ENCODE results near the gene MSANTD7. TPM values are rescaled to one million over a fixed set of nuclear protein-coding genes. Genes with fewer than 3 reads are reported as not detected.
A peak's percentile ranks its signal among the peaks of the same experiment; 100 is the strongest.

MSANTD7 gene
- total and polyA plus RNA-seq, 2 of the 13 experiments (the other 11 are each of a cell fraction or from before 2014, with no cell fraction given) = 3.7 to 16.7 TPM

DNA sequence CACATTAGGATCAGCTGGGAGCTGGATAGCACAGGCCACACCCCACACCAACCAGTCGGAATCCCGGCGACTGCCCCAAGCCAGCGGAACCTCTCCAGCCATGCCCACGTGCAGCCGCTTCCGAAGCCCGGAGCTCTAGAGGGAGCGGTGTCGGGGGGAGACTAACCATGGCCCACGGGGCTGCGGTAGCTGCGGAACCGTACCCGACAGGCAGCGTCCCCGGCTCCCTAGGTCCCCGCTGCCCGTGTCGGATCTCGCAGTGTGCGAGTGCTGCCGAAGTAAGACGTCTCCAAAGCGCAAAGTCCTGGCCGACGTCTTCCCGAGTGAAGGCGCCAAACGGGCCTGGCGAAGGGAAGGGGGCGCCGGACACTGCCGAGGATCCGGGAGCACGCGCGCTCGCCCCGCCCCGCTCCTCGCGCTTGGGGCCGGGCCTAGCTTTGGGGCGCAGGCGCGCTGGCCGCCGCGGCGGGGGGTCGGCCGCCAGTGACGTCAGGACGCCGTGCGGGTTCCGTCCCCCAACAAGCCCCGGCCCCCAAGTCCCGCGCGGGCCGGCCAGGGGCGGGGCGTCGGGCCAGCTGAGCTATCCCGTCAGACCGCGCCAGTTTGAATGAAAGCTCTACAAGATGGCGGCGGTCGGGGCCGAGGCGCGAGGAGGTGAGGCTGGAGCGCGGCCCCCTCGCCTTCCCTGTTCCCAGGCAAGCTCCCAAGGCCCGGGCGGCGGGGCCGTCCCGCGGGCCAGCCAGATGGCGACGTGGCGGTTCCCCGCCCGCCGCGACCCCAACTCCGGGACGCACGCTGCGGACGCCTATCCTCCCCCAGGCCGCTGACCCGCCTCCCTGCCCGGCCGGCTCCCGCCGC is 40.4 kb downstream of the MSANTD7 start, which contains the start of gene SUV39H2 (continued):
- TF ChIP-seq, protein P1, sequence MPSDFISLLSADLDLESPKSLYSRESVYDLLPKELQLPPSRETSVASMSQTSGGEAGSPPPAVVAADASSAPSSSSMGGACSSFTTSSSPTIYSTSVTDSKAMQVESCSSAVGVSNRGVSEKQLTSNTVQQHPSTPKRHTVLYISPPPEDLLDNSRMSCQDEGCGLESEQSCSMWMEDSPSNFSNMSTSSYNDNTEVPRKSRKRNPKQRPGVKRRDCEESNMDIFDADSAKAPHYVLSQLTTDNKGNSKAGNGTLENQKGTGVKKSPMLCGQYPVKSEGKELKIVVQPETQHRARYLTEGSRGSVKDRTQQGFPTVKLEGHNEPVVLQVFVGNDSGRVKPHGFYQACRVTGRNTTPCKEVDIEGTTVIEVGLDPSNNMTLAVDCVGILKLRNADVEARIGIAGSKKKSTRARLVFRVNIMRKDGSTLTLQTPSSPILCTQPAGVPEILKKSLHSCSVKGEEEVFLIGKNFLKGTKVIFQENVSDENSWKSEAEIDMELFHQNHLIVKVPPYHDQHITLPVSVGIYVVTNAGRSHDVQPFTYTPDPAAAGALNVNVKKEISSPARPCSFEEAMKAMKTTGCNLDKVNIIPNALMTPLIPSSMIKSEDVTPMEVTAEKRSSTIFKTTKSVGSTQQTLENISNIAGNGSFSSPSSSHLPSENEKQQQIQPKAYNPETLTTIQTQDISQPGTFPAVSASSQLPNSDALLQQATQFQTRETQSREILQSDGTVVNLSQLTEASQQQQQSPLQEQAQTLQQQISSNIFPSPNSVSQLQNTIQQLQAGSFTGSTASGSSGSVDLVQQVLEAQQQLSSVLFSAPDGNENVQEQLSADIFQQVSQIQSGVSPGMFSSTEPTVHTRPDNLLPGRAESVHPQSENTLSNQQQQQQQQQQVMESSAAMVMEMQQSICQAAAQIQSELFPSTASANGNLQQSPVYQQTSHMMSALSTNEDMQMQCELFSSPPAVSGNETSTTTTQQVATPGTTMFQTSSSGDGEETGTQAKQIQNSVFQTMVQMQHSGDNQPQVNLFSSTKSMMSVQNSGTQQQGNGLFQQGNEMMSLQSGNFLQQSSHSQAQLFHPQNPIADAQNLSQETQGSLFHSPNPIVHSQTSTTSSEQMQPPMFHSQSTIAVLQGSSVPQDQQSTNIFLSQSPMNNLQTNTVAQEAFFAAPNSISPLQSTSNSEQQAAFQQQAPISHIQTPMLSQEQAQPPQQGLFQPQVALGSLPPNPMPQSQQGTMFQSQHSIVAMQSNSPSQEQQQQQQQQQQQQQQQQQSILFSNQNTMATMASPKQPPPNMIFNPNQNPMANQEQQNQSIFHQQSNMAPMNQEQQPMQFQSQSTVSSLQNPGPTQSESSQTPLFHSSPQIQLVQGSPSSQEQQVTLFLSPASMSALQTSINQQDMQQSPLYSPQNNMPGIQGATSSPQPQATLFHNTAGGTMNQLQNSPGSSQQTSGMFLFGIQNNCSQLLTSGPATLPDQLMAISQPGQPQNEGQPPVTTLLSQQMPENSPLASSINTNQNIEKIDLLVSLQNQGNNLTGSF (CRISPR knock-in tag; IDR thresholded peaks at IDR 0.05) = 0 out of 2 replicates have a peak, but pooled peaks have one; percentile 88
- TF ChIP-seq ZNF572 (CRISPR knock-in tag; IDR thresholded peaks at IDR 0.05) (no peak), ZNF577 (CRISPR knock-in tag; IDR thresholded peaks at IDR 0.05; ENCODE audit: borderline replicate concordance, low read depth) (no peak), SP2 (CRISPR knock-in tag; IDR thresholded peaks at IDR 0.05) (peak; percentile 66), SP140L (CRISPR knock-in tag; IDR thresholded peaks at IDR 0.05; ENCODE audit: borderline replicate concordance) (no peak), RXRA (CRISPR knock-in tag; IDR thresholded peaks at IDR 0.05) (peak; percentile 81; the same call in 1 of the 2 replicates), ZSCAN31 (CRISPR knock-in tag; IDR thresholded peaks at IDR 0.05; ENCODE audit: low read depth) (no peak; the same call in 1 of the 2 replicates), ZBTB25 (CRISPR knock-in tag; IDR thresholded peaks at IDR 0.05) (0 out of 2 replicates have a peak, but pooled peaks have one; percentile 60), PRDM15 (CRISPR knock-in tag; IDR thresholded peaks at IDR 0.05) (peak; percentile 64), SNAI1 (CRISPR knock-in tag; IDR thresholded peaks at IDR 0.05; ENCODE audit: borderline replicate concordance) (no peak; the same call in 1 of the 2 replicates), ZSCAN25 (CRISPR knock-in tag; IDR thresholded peaks at IDR 0.05) (no peak)
- TF ChIP-seq, protein P2, sequence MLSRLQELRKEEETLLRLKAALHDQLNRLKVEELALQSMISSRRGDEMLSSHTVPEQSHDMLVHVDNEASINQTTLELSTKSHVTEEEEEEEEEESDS (CRISPR knock-in tag; IDR thresholded peaks at IDR 0.05; ENCODE audit: borderline replicate concordance) = no peak
- TF ChIP-seq, protein P3, sequence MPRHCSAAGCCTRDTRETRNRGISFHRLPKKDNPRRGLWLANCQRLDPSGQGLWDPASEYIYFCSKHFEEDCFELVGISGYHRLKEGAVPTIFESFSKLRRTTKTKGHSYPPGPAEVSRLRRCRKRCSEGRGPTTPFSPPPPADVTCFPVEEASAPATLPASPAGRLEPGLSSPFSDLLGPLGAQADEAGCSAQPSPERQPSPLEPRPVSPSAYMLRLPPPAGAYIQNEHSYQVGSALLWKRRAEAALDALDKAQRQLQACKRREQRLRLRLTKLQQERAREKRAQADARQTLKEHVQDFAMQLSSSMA (CRISPR knock-in tag; IDR thresholded peaks at IDR 0.05) = no peak; the same call in 1 of the 2 replicates
- TF ChIP-seq, protein P4, sequence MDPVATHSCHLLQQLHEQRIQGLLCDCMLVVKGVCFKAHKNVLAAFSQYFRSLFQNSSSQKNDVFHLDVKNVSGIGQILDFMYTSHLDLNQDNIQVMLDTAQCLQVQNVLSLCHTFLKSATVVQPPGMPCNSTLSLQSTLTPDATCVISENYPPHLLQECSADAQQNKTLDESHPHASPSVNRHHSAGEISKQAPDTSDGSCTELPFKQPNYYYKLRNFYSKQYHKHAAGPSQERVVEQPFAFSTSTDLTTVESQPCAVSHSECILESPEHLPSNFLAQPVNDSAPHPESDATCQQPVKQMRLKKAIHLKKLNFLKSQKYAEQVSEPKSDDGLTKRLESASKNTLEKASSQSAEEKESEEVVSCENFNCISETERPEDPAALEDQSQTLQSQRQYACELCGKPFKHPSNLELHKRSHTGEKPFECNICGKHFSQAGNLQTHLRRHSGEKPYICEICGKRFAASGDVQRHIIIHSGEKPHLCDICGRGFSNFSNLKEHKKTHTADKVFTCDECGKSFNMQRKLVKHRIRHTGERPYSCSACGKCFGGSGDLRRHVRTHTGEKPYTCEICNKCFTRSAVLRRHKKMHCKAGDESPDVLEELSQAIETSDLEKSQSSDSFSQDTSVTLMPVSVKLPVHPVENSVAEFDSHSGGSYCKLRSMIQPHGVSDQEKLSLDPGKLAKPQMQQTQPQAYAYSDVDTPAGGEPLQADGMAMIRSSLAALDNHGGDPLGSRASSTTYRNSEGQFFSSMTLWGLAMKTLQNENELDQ (CRISPR knock-in tag; IDR thresholded peaks at IDR 0.05; ENCODE audit: borderline replicate concordance) = no peak
